CD14-positive monocyte (primary cell): Measurements from ENCODE around the gene UBE2G2. TPM values are rescaled to one million over a fixed set of nuclear protein-coding genes. Genes with fewer than 3 reads are reported as not detected.

Source experiments
- DNase-seq, 3 donors: peaks; one replicate each; pipeline ENCODE4 v3.0.0-alpha.2; 2011 to 2022
- H2AFZ ChIP-seq: 2 replicates; pipeline ENCODE4 v1.6.0; 2012; ENCODE audit warnings: mild to moderate bottlenecking, low read depth, low read length, inconsistent platforms; ENCODE audit not compliant: insufficient read depth, poor library complexity, severe bottlenecking
- H3K27ac ChIP-seq, 2 donors: 1 replicate in 1 of 2; 2 replicates in 1 of 2; pipeline ENCODE4 v1.5.1; 2012 to 2013; ENCODE audit warnings: low read length in 2 of 2, control low read depth in 1 of 2, inconsistent platforms in 1 of 2, low read depth in 1 of 2, mild to moderate bottlenecking in 1 of 2
- H3K27me3 ChIP-seq, 2 donors: one replicate each; pipeline versions ENCODE4 v1.6.0 to v1.6.1; 2011 to 2013; ENCODE audit warnings: low read length in 2 of 2; ENCODE audit not compliant: control insufficient read depth in 2 of 2, insufficient read depth in 2 of 2
- H3K36me3 ChIP-seq, 2 donors: replicated peaks in 1 of 2; 1 replicate in 1 of 2; 2 replicates in 1 of 2; pipeline versions ENCODE4 v1.5.1 to v1.6.1; 2012 to 2013; ENCODE audit warnings: low read length in 2 of 2, control low read depth in 1 of 2, inconsistent platforms in 1 of 2, mild to moderate bottlenecking in 1 of 2; ENCODE audit not compliant: insufficient read depth in 2 of 2, control insufficient read depth in 1 of 2
- H3K4me1 ChIP-seq, 2 donors: 1 replicate in 1 of 2; 2 replicates in 1 of 2; pipeline versions ENCODE4 v1.5.1 to v1.6.1; 2012 to 2013; ENCODE audit warnings: low read length in 2 of 2, control low read depth in 1 of 2, inconsistent platforms in 1 of 2, mild to moderate bottlenecking in 1 of 2, moderate library complexity in 1 of 2; ENCODE audit not compliant: insufficient read depth in 2 of 2, control insufficient read depth in 1 of 2
- H3K4me2 ChIP-seq: replicated peaks from 2 replicates; pipeline ENCODE3; 2012; ENCODE audit warnings: low read length, moderate library complexity, mild to moderate bottlenecking; ENCODE audit not compliant: poor library complexity, severe bottlenecking; ENCODE audit errors: extremely low read depth
- H3K4me3 ChIP-seq, 3 experiments: fragments of 200-600 bp in 1 of 3; sonication (generic) in 1 of 3; replicated peaks in 1 of 3; 1 replicate in 2 of 3; 2 replicates in 1 of 3; pipeline ENCODE4 v1.5.1; 2011 to 2013; ENCODE audit warnings: low read length in 3 of 3, mild to moderate bottlenecking in 3 of 3, control low read depth in 2 of 3, low read depth in 2 of 3, inconsistent platforms in 1 of 3, moderate library complexity in 1 of 3
- H3K79me2 ChIP-seq: 2 replicates; pipeline ENCODE4 v1.6.0; 2012; ENCODE audit warnings: mild to moderate bottlenecking, control low read depth, inconsistent platforms, low read length, moderate library complexity; ENCODE audit not compliant: insufficient read depth
- H3K9ac ChIP-seq: 2 replicates; pipeline ENCODE4 v1.6.0; 2017; ENCODE audit warnings: low read length, mild to moderate bottlenecking; ENCODE audit not compliant: insufficient read depth, poor library complexity, severe bottlenecking
- H3K9me3 ChIP-seq, 2 donors: replicated peaks in 1 of 2; 1 replicate in 1 of 2; 2 replicates in 1 of 2; pipeline versions ENCODE4 v1.5.1 to v1.6.1; 2012 to 2013; ENCODE audit warnings: low read length in 2 of 2, control low read depth in 1 of 2; ENCODE audit not compliant: control insufficient read depth in 1 of 2, insufficient read depth in 1 of 2
- H4K20me1 ChIP-seq: 2 replicates; pipeline ENCODE4 v1.6.0; 2012; ENCODE audit warnings: mild to moderate bottlenecking, low read length, control low read depth, moderate library complexity; ENCODE audit not compliant: insufficient read depth
- H3K27ac Mint-ChIP-seq, 7 donors: one replicate each; pipeline ENCODE4 v1.8.0; 2020; ENCODE audit warnings: mild to moderate bottlenecking in 7 of 7, mixed read lengths in 7 of 7, moderate library complexity in 6 of 7, inconsistent platforms in 2 of 7
- H3K27me3 Mint-ChIP-seq, 3 donors: one replicate each; pipeline ENCODE4 v1.8.0; 2021 to 2022; ENCODE audit warnings: low read depth in 3 of 3, mild to moderate bottlenecking in 3 of 3, mixed read lengths in 3 of 3, moderate library complexity in 3 of 3, inconsistent platforms in 1 of 3
- H3K36me3 Mint-ChIP-seq, 2 donors: one replicate each; pipeline ENCODE4 v1.8.0; 2020; ENCODE audit warnings: mixed read lengths in 2 of 2, inconsistent platforms in 1 of 2, mild to moderate bottlenecking in 1 of 2
- H3K4me1 Mint-ChIP-seq: one replicate; pipeline ENCODE4 v1.8.0; 2020; ENCODE audit warnings: mild to moderate bottlenecking, mixed read lengths
- H3K4me3 Mint-ChIP-seq, 2 donors: one replicate each; pipeline ENCODE4 v1.8.0; 2020; ENCODE audit warnings: mild to moderate bottlenecking in 2 of 2, mixed read lengths in 2 of 2, moderate library complexity in 1 of 2
- H3K9me3 Mint-ChIP-seq, 7 donors: one replicate each; pipeline ENCODE4 v1.8.0; 2020 to 2022; ENCODE audit warnings: mixed read lengths in 7 of 7, mild to moderate bottlenecking in 6 of 7, moderate library complexity in 6 of 7, inconsistent platforms in 2 of 7
- WGBS: methylation state at CpG from one replicate; pipeline ENCODE4 v1.1.5; 2013; ENCODE audit warnings: missing lambda C conversion rate; ENCODE audit not compliant: insufficient coverage; 5-methylcytosine and 5-hydroxymethylcytosine counted together
- intact Hi-C, 2 donors: fragments of 100-400 bp; cut with micrococcal nuclease; formaldehyde crosslinking; loops; one replicate each; pipeline versions ENCODE4 v1.15.0 to v1.15.1; 2023
- polyA plus RNA-seq, 3 donors: library from polyadenylated mRNA; depleted of rRNA in 1 of 3; unstranded in 2 of 3; stranded (reverse) in 1 of 3; fragments of 300-500 nt in 2 of 3; fragments of >200 nt in 1 of 3; fragmentation: Illumina TruSeq in 2 of 3; gene quantifications; 1 replicate in 2 of 3; 2 replicates in 1 of 3; pipeline ENCODE4 v1.2.3, GENCODE V29; 2012 to 2021
- TF ChIP-seq, protein P1 (sequence below): fragments of 200-600 bp; IDR thresholded peaks from one replicate; pipeline ENCODE4 v1.8.0; 2022; ENCODE audit warnings: antibody characterized with exemption, mild to moderate bottlenecking

UBE2G2 gene
- polyA plus RNA-seq, 3 donors, result 22.5 to 123 (median 31.0) TPM

DNA sequence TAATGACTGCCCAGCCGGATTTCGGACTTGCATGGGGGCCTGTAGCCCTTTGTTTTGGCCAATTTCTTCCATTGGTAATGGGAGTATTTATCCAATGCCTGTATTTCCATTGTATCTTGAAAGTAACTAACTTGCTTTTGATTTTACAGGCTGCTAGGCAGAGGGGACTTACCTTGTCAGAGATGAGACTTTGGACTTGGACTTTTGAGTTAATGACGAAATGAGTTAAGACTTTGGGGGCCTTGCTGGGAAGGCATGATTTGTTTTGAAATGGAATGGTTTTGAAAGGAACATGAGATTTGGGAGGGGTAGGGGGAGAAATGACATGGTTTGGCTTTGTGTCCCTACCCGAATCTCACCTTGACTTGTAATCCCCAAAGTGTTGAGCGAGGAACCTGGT is 9.6 kb downstream of the UBE2G2 start:
- peaks cover 12% of the 10 kb centered on the region for H3K4me1 Mint-ChIP-seq
- peaks cover 72% of the 10 kb centered on the region for H4K20me1 ChIP-seq
- H3K4me3 ChIP-seq, result no peak overlapping the region
- TF ChIP-seq, protein P1, sequence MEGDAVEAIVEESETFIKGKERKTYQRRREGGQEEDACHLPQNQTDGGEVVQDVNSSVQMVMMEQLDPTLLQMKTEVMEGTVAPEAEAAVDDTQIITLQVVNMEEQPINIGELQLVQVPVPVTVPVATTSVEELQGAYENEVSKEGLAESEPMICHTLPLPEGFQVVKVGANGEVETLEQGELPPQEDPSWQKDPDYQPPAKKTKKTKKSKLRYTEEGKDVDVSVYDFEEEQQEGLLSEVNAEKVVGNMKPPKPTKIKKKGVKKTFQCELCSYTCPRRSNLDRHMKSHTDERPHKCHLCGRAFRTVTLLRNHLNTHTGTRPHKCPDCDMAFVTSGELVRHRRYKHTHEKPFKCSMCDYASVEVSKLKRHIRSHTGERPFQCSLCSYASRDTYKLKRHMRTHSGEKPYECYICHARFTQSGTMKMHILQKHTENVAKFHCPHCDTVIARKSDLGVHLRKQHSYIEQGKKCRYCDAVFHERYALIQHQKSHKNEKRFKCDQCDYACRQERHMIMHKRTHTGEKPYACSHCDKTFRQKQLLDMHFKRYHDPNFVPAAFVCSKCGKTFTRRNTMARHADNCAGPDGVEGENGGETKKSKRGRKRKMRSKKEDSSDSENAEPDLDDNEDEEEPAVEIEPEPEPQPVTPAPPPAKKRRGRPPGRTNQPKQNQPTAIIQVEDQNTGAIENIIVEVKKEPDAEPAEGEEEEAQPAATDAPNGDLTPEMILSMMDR, result no peak
- H3K4me2 ChIP-seq, result no peak overlapping the region
- peak overlapping the region in 2 of 7 donors; percentile 24 to 50 for H3K27ac Mint-ChIP-seq
- H3K9ac ChIP-seq, result no peak overlapping the region
- H3K27ac ChIP-seq, result no peak overlapping the region
- no peaks in the 10 kb centered on the region for H3K9me3 Mint-ChIP-seq
- DNase-seq, result no peak
- no peaks in the 10 kb centered on the region for H3K4me1 ChIP-seq
- 100% methylated on average over 4 of the region's 5 CpGs for WGBS
- intact Hi-C loops, result loop anchor here (5.0 kb wide), 2 partner anchors 280 to 285 kb away; no protein-coding TSS in a partner anchor
- H3K27me3 ChIP-seq, result no peaks in the 10 kb centered on the region
- H2AFZ ChIP-seq, result no peak overlapping the region
- H3K4me3 Mint-ChIP-seq, result no peak overlapping the region
- H3K9me3 ChIP-seq, result no peaks in the 10 kb centered on the region
- peaks cover 87% of the 10 kb centered on the region for H3K79me2 ChIP-seq
- H3K36me3 Mint-ChIP-seq, result peaks cover 35 to 39% of the 10 kb centered on the region in 2 donors
- no peaks in the 10 kb centered on the region for H3K27me3 Mint-ChIP-seq
- H3K36me3 ChIP-seq, result peaks cover 14 to 33% of the 10 kb centered on the region in 2 donors

DNA sequence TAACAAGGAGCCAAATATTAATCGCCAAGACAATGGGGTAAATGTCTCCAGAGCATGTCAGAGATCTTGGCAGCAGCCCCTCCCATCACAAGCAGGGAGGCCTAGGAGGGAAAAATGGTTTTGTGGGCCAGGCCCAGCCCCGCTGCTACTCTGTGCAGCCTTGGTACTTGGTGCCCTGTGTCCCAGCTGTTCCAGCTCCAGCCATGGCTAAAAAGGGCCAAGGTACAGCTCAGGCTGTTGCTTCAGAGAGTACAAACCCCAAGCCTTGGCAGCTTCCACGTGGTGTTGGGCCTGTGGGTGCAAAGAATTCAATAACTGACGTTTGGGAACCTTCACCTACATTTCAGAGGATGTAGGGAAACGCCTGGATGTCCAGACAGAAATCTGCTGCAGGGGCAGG is 10.4 kb downstream of the UBE2G2 start:
- Histone ChIP-seq H2AFZ (no peak overlapping the region), H3K9me3 (no peaks in the 10 kb centered on the region), H3K4me1 (no peaks in the 10 kb centered on the region), H3K79me2 (peaks cover 85% of the 10 kb centered on the region), H3K4me2 (no peak overlapping the region), H3K27me3 (no peaks in the 10 kb centered on the region), H3K36me3 (peaks cover 13 to 33% of the 10 kb centered on the region in 2 donors), H3K4me3 (no peak overlapping the region), H3K27ac (no peak overlapping the region), H4K20me1 (peaks cover 72% of the 10 kb centered on the region), H3K9ac (no peak overlapping the region)
- peaks cover 35 to 36% of the 10 kb centered on the region in 2 donors for H3K36me3 Mint-ChIP-seq
- no peak for DNase-seq
- peak overlapping the region in 1 of 7 donors; percentile 33 for H3K27ac Mint-ChIP-seq
- peaks cover 12% of the 10 kb centered on the region for H3K4me1 Mint-ChIP-seq
- H3K9me3 Mint-ChIP-seq, result no peaks in the 10 kb centered on the region
- H3K27me3 Mint-ChIP-seq, result no peaks in the 10 kb centered on the region
- H3K4me3 Mint-ChIP-seq, result no peak overlapping the region
- TF ChIP-seq, protein P1, result no peak
- intact Hi-C loops, result loop anchor here (5.0 kb wide), 2 partner anchors 279 to 284 kb away; no protein-coding TSS in a partner anchor
- WGBS, result 100% methylated on average over 1 of the region's 5 CpGs
